Transverse colon (tissue), 3 donors: ENCODE results near the gene BHLHE40.

Experiments used
- EP300 ChIP-seq: sonication (generic); formaldehyde crosslinking; IDR thresholded peaks from one replicate; pipeline ENCODE4 v1.6.1; 2017; ENCODE audit warnings: antibody characterized with exemption, low read depth
- POLR2A ChIP-seq: fragments of 450-650 bp; IDR thresholded peaks from one replicate; pipeline ENCODE4 v1.6.1; 2016; ENCODE audit warnings: antibody characterized with exemption, mild to moderate bottlenecking, moderate library complexity
- TF ChIP-seq, protein P1 (sequence below), 5 experiments: fragments of 200-600 bp in 3 of 5; fragments of 450-650 bp in 2 of 5; sonication (generic) in 3 of 5; IDR thresholded peaks; 1 replicate in 2 of 5; 2 replicates in 3 of 5; pipeline ENCODE4 v1.5.1; 2016 to 2017; ENCODE audit warnings: antibody characterized with exemption in 5 of 5, inconsistent platforms in 3 of 5, mild to moderate bottlenecking in 2 of 5, moderate library complexity in 1 of 5

GRCh38 chr3:5026046-5026362 lies 46.8 kb downstream of the BHLHE40 start:
- TF ChIP-seq POLR2A (no peak), EP300 (no peak)
- TF ChIP-seq, protein P1, sequence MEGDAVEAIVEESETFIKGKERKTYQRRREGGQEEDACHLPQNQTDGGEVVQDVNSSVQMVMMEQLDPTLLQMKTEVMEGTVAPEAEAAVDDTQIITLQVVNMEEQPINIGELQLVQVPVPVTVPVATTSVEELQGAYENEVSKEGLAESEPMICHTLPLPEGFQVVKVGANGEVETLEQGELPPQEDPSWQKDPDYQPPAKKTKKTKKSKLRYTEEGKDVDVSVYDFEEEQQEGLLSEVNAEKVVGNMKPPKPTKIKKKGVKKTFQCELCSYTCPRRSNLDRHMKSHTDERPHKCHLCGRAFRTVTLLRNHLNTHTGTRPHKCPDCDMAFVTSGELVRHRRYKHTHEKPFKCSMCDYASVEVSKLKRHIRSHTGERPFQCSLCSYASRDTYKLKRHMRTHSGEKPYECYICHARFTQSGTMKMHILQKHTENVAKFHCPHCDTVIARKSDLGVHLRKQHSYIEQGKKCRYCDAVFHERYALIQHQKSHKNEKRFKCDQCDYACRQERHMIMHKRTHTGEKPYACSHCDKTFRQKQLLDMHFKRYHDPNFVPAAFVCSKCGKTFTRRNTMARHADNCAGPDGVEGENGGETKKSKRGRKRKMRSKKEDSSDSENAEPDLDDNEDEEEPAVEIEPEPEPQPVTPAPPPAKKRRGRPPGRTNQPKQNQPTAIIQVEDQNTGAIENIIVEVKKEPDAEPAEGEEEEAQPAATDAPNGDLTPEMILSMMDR (IDR thresholded peaks at IDR 0.05), result no peak
